Osteocyte (in vitro differentiated cells): ENCODE data around the gene GIPC1. TPM values are rescaled to one million over a fixed set of nuclear protein-coding genes. Genes with fewer than 3 reads are reported as not detected.
"Not testable (repeated sequence)": the region's sequence is repeated elsewhere in the genome, so short reads cannot be mapped to it uniquely, and the experiment has no call there.

Experiments used
- DNase-seq: peaks from one replicate; pipeline ENCODE4 v3.0.0; 2021; ENCODE audit warnings: mixed read lengths; ENCODE audit not compliant: unreplicated experiment; ENCODE audit errors: extremely low spot score
- H3K27ac Mint-ChIP-seq: one replicate; pipeline ENCODE4 v1.8.0; 2021; ENCODE audit warnings: mild to moderate bottlenecking, mixed read lengths; ENCODE audit not compliant: unreplicated experiment
- H3K27me3 Mint-ChIP-seq: one replicate; pipeline ENCODE4 v1.8.0; 2021; ENCODE audit warnings: mixed read lengths; ENCODE audit not compliant: unreplicated experiment
- H3K36me3 Mint-ChIP-seq: one replicate; pipeline ENCODE4 v1.8.0; 2021; ENCODE audit warnings: mixed read lengths; ENCODE audit not compliant: unreplicated experiment
- H3K4me1 Mint-ChIP-seq: one replicate; pipeline ENCODE4 v1.8.0; 2021; ENCODE audit warnings: mixed read lengths; ENCODE audit not compliant: unreplicated experiment
- H3K4me3 Mint-ChIP-seq: one replicate; pipeline ENCODE4 v1.8.0; 2021; ENCODE audit warnings: mild to moderate bottlenecking, moderate library complexity, mixed read lengths; ENCODE audit not compliant: unreplicated experiment
- H3K9me3 Mint-ChIP-seq: one replicate; pipeline ENCODE4 v1.8.0; 2021; ENCODE audit warnings: mixed read lengths; ENCODE audit not compliant: unreplicated experiment
- CTCF ChIP-seq: fragments of 200-600 bp; sonication (generic); IDR thresholded peaks from 2 replicates; pipeline ENCODE4 v1.5.0; 2021; ENCODE audit warnings: antibody characterized with exemption, mild to moderate bottlenecking, moderate library complexity
- total RNA-seq: library from RNA; stranded (reverse); gene quantifications from 2 replicates; pipeline ENCODE4 v1.2.1, GENCODE V29; 2021

The GIPC1 gene
- total RNA-seq, 1 donor from 2014 or later = 89.0 TPM

- Mint-ChIP-seq H3K9me3 (no peaks in the 10 kb centered on the region), H3K27me3 (no peaks in the 10 kb centered on the region), H3K27ac (peak overlapping the region; percentile 89), H3K4me3 (no peak overlapping the region), H3K4me1 (peaks cover 47% of the 10 kb centered on the region), H3K36me3 (no peaks in the 10 kb centered on the region)
- DNase-seq = no peak
- TF ChIP-seq CTCF = no peak
Measured at GRCh38 chr19:14542711-14543328, 46.9 kb upstream of the GIPC1 start.

GRCh38 chr19:14541979-14542378 is 46.1 kb upstream of the GIPC1 start:
- not testable (repeated sequence) for H3K36me3 Mint-ChIP-seq, H3K27me3 Mint-ChIP-seq, H3K9me3 Mint-ChIP-seq, H3K4me3 Mint-ChIP-seq, DNase-seq
- Mint-ChIP-seq H3K4me1 (peaks cover 44% of the 10 kb centered on the region), H3K27ac (peak overlapping the region; percentile 54)

- H3K27me3 Mint-ChIP-seq = no peaks in the 10 kb centered on the region
- no peak for TF ChIP-seq CTCF
- no peak overlapping the region for H3K4me3 Mint-ChIP-seq
- no peak for DNase-seq
- H3K36me3 Mint-ChIP-seq = no peaks in the 10 kb centered on the region
- H3K4me1 Mint-ChIP-seq = peaks cover 37% of the 10 kb centered on the region
- no peaks in the 10 kb centered on the region for H3K9me3 Mint-ChIP-seq
- H3K27ac Mint-ChIP-seq = peak overlapping the region; percentile 64
Measured at GRCh38 chr19:14540741-14541525, 45.0 kb upstream of the GIPC1 start.

- H3K36me3 Mint-ChIP-seq = no peaks in the 10 kb centered on the region
- H3K4me3 Mint-ChIP-seq = no peak overlapping the region
- peaks cover 15% of the 10 kb centered on the region for H3K4me1 Mint-ChIP-seq
- TF ChIP-seq CTCF = no peak
- DNase-seq = no peak
- no peaks in the 10 kb centered on the region for H3K9me3 Mint-ChIP-seq
- no peak overlapping the region for H3K27ac Mint-ChIP-seq
- H3K27me3 Mint-ChIP-seq = no peaks in the 10 kb centered on the region
Measured at GRCh38 chr19:14536926-14537692, 41.2 kb upstream of the GIPC1 start.

- H3K4me3 Mint-ChIP-seq = no peak overlapping the region
- H3K27ac Mint-ChIP-seq = peak overlapping the region; percentile 10
- no peaks in the 10 kb centered on the region for H3K27me3 Mint-ChIP-seq
- H3K9me3 Mint-ChIP-seq = no peaks in the 10 kb centered on the region
- H3K36me3 Mint-ChIP-seq = no peaks in the 10 kb centered on the region
- peaks cover 27% of the 10 kb centered on the region for H3K4me1 Mint-ChIP-seq
- DNase-seq = no peak
- TF ChIP-seq CTCF = no peak
Measured at GRCh38 chr19:14533450-14533849, 37.5 kb upstream of the GIPC1 start.
